Neuronal stem cell (in vitro differentiated cells): Measurements from ENCODE around the gene PCSK7.
A peak's percentile ranks its signal among the peaks of the same experiment; 100 is the strongest.

Experiments used
- DNase-seq: peaks from one replicate; pipeline ENCODE4 v3.0.0-alpha.2; 2013; ENCODE audit warnings: low spot score
- H2AFZ ChIP-seq: one replicate; pipeline ENCODE4 v1.6.1; 2013; ENCODE audit warnings: mild to moderate bottlenecking, low read length, inconsistent platforms
- H2AK5ac ChIP-seq: 2 replicates; pipeline ENCODE4 v1.6.1; 2013; ENCODE audit warnings: low read depth, mild to moderate bottlenecking, inconsistent platforms, low read length, moderate library complexity, mixed read lengths
- H2BK120ac ChIP-seq: 2 replicates; pipeline ENCODE4 v1.6.1; 2013; ENCODE audit warnings: low read depth, mild to moderate bottlenecking, inconsistent platforms, low read length, moderate library complexity, mixed read lengths
- H2BK12ac ChIP-seq: one replicate; pipeline ENCODE4 v1.6.1; 2013; ENCODE audit warnings: low read length, inconsistent platforms
- H2BK15ac ChIP-seq: 2 replicates; pipeline ENCODE4 v1.6.1; 2013; ENCODE audit warnings: mild to moderate bottlenecking, low read length, inconsistent platforms, mixed read lengths
- H2BK5ac ChIP-seq: one replicate; pipeline ENCODE4 v1.6.1; 2013; ENCODE audit warnings: inconsistent platforms, mild to moderate bottlenecking, low read length, moderate library complexity
- H3K14ac ChIP-seq: one replicate; pipeline ENCODE4 v1.6.1; 2013; ENCODE audit warnings: low read length, inconsistent platforms
- H3K18ac ChIP-seq: 2 replicates; pipeline ENCODE4 v1.6.1; 2013; ENCODE audit warnings: low read length, inconsistent platforms
- H3K23ac ChIP-seq: 2 replicates; pipeline ENCODE4 v1.6.1; 2013; ENCODE audit warnings: low read depth, mild to moderate bottlenecking, mixed read lengths, low read length, inconsistent platforms; ENCODE audit not compliant: poor library complexity
- H3K27ac ChIP-seq: replicated peaks from 3 replicates; pipeline ENCODE4 v1.5.1; 2013; ENCODE audit warnings: low read length, inconsistent platforms
- H3K27me3 ChIP-seq, 3 experiments: 2 replicates each; pipeline ENCODE4 v1.6.1; 2013; ENCODE audit warnings: low read length in 3 of 3, mild to moderate bottlenecking in 2 of 3, inconsistent platforms in 1 of 3, low read depth in 1 of 3, mixed read lengths in 1 of 3, moderate library complexity in 1 of 3; ENCODE audit not compliant: control insufficient read depth in 3 of 3, insufficient read depth in 3 of 3
- H3K36me3 ChIP-seq, 2 donors: replicated peaks in 1 of 2; 2 replicates each; pipeline ENCODE4 v1.6.1; 2013; ENCODE audit warnings: low read length in 2 of 2; ENCODE audit not compliant: control insufficient read depth in 2 of 2, insufficient read depth in 2 of 2
- H3K4ac ChIP-seq: 2 replicates; pipeline ENCODE4 v1.6.1; 2013; ENCODE audit warnings: inconsistent platforms, mild to moderate bottlenecking, low read length, moderate library complexity
- H3K4me1 ChIP-seq, 2 donors: 1 replicate in 1 of 2; 2 replicates in 1 of 2; pipeline ENCODE4 v1.6.1; 2013; ENCODE audit warnings: low read length in 2 of 2, low read depth in 1 of 2; ENCODE audit not compliant: control insufficient read depth in 2 of 2, insufficient read depth in 1 of 2
- H3K4me2 ChIP-seq: one replicate; pipeline ENCODE4 v1.6.1; 2013; ENCODE audit warnings: mild to moderate bottlenecking, low read length, inconsistent platforms; ENCODE audit not compliant: insufficient read depth, poor library complexity, severe bottlenecking
- H3K4me3 ChIP-seq, 2 donors: 2 replicates each; pipeline ENCODE4 v1.5.1; 2013; ENCODE audit warnings: low read length in 2 of 2, mild to moderate bottlenecking in 2 of 2, inconsistent platforms in 1 of 2, moderate library complexity in 1 of 2
- H3K79me1 ChIP-seq: one replicate; pipeline ENCODE4 v1.6.1; 2013; ENCODE audit warnings: low read depth, mild to moderate bottlenecking, inconsistent platforms, low read length, moderate library complexity
- H3K9ac ChIP-seq: one replicate; pipeline ENCODE4 v1.6.1; 2013; ENCODE audit warnings: mild to moderate bottlenecking, low read depth, low read length, inconsistent platforms; ENCODE audit not compliant: poor library complexity
- H3K9me3 ChIP-seq, 2 donors: replicated peaks in 1 of 2; 2 replicates each; pipeline versions ENCODE3 to v1.6.1; 2013; ENCODE audit warnings: low read length in 2 of 2, mild to moderate bottlenecking in 2 of 2, inconsistent platforms in 1 of 2, low read depth in 1 of 2, mixed read lengths in 1 of 2, moderate library complexity in 1 of 2; ENCODE audit not compliant: control insufficient read depth in 2 of 2, insufficient read depth in 1 of 2
- H4K8ac ChIP-seq: one replicate; pipeline ENCODE4 v1.6.1; 2013; ENCODE audit warnings: low read depth, mild to moderate bottlenecking, inconsistent platforms, low read length, moderate library complexity
- H4K91ac ChIP-seq: one replicate; pipeline ENCODE4 v1.6.1; 2013; ENCODE audit warnings: low read length, low read depth, mild to moderate bottlenecking, inconsistent platforms; ENCODE audit not compliant: poor library complexity
- WGBS, 2 donors: extraction: QIAGEN DNeasy Blood & Tissue Kit; methylation state at CpG; one replicate each; pipeline ENCODE4 v1.1.7; 2013; ENCODE audit warnings: missing lambda C conversion rate in 2 of 2, mixed read lengths in 1 of 2; ENCODE audit not compliant: insufficient read length in 2 of 2, insufficient replicate concordance in 1 of 2; ENCODE audit errors: extremely low coverage in 2 of 2; 5-methylcytosine and 5-hydroxymethylcytosine counted together

PCSK7 gene

GRCh38 chr11:117229931-117230285, 2.0 kb downstream of the PCSK7 start:
- Histone ChIP-seq H3K14ac (no peak overlapping the region), H3K9ac (no peak overlapping the region), H2AFZ (no peak overlapping the region), H2BK5ac (no peak overlapping the region), H3K36me3 (peaks cover 15 to 43% of the 10 kb centered on the region in 2 donors), H3K79me1 (peaks cover 4% of the 10 kb centered on the region), H3K4me2 (no peak overlapping the region), H4K91ac (no peak overlapping the region), H4K8ac (no peak overlapping the region), H3K27me3 (no peaks in the 10 kb centered on the region), H2AK5ac (no peak overlapping the region), H2BK12ac (no peak overlapping the region), H3K27ac (no peak overlapping the region), H2BK120ac (no peak overlapping the region), H3K4me3 (peak overlapping the region in 1 of 2 donors; percentile 6), H3K4me1 (peaks cover 1 to 6% of the 10 kb centered on the region in 2 donors), H2BK15ac (no peak overlapping the region), H3K18ac (no peak overlapping the region), H3K23ac (no peak overlapping the region), H3K9me3 (no peaks in the 10 kb centered on the region), H3K4ac (no peak overlapping the region)
- WGBS, 2 donors, result no CpG with 5 or more reads among the region's 5 CpGs
- no peak for DNase-seq

DNA sequence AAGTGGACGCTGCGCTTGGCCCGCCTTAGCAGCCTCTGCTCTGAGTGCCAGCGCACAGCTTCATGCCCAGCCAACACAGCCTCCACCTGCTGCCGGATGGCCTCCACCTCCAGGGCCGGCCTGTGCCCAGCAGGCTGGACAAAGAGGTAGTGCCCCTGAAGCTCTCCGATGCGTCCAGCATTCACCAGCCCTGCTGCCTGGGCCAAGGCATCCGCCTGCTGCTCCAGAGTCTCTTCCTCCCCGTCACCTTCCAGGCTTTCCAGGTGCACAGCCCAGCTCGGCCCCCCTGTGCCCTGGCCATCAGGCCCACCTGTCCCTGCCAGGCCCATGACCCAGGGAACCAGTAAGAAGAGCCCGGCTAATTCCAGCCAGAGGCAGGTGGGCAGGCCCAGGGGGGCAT, 2.5 kb downstream of the PCSK7 start:
- peaks cover 4% of the 10 kb centered on the region for H3K79me1 ChIP-seq
- H2BK15ac ChIP-seq, result no peak overlapping the region
- H3K14ac ChIP-seq, result no peak overlapping the region
- H4K8ac ChIP-seq, result no peak overlapping the region
- no peak overlapping the region for H3K4me3 ChIP-seq
- H3K4ac ChIP-seq, result no peak overlapping the region
- H2BK120ac ChIP-seq, result no peak overlapping the region
- no peak overlapping the region for H2AFZ ChIP-seq
- H3K36me3 ChIP-seq, result peaks cover 17 to 42% of the 10 kb centered on the region in 2 donors
- no peak for DNase-seq
- H3K4me1 ChIP-seq, result peaks cover 2 to 6% of the 10 kb centered on the region in 2 donors
- no peak overlapping the region for H2BK12ac ChIP-seq
- no peak overlapping the region for H4K91ac ChIP-seq
- WGBS, 2 donors, result no CpG with 5 or more reads among the region's 12 CpGs
- H3K9ac ChIP-seq, result no peak overlapping the region
- peak overlapping the region; percentile 58 for H3K18ac ChIP-seq
- H3K23ac ChIP-seq, result peak overlapping the region; percentile 38
- no peak overlapping the region for H3K4me2 ChIP-seq
- H3K9me3 ChIP-seq, result no peaks in the 10 kb centered on the region
- H2AK5ac ChIP-seq, result no peak overlapping the region
- H2BK5ac ChIP-seq, result no peak overlapping the region
- no peaks in the 10 kb centered on the region for H3K27me3 ChIP-seq
- no peak overlapping the region for H3K27ac ChIP-seq

DNA sequence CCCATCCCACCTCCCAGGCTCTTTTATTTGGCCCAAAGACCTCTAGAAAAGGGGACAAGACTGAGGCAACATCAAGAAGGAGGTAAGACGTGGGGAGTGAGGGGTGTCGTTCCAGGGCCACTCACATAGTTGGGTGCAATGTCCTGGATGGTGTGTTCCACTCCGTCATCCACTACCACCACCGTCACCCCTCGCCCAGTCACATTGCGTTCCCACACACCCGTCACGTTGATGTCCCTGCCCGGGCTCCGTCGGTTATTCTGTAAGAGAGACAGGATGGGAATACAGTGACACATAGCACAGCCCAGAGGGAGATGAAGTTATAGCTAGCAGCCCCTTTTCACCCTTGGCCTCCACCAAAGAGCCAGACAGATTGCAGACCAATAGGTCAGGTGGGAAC, 3.8 kb downstream of the PCSK7 start:
- H3K27ac ChIP-seq, result no peak overlapping the region
- H3K36me3 ChIP-seq, result peaks cover 26 to 51% of the 10 kb centered on the region in 2 donors
- H3K4me2 ChIP-seq, result no peak overlapping the region
- H3K4ac ChIP-seq, result no peak overlapping the region
- H2AK5ac ChIP-seq, result no peak overlapping the region
- no peak overlapping the region for H2AFZ ChIP-seq
- no peak overlapping the region for H3K18ac ChIP-seq
- no peak overlapping the region for H3K14ac ChIP-seq
- H3K27me3 ChIP-seq, result no peaks in the 10 kb centered on the region
- WGBS, 2 donors, result no CpG with 5 or more reads among the region's 11 CpGs
- peaks cover 2 to 4% of the 10 kb centered on the region in 2 donors for H3K4me1 ChIP-seq
- no peak overlapping the region for H2BK120ac ChIP-seq
- H2BK5ac ChIP-seq, result no peak overlapping the region
- no peak overlapping the region for H2BK15ac ChIP-seq
- no peak overlapping the region for H3K23ac ChIP-seq
- no peak overlapping the region for H4K91ac ChIP-seq
- H2BK12ac ChIP-seq, result no peak overlapping the region
- no peaks in the 10 kb centered on the region for H3K9me3 ChIP-seq
- no peak overlapping the region for H4K8ac ChIP-seq
- no peak overlapping the region for H3K4me3 ChIP-seq
- H3K9ac ChIP-seq, result no peak overlapping the region
- no peak for DNase-seq
- peaks cover 4% of the 10 kb centered on the region for H3K79me1 ChIP-seq

GRCh38 chr11:117226388-117227385, 5.2 kb downstream of the PCSK7 start:
- Histone ChIP-seq H2BK12ac (no peak overlapping the region), H4K8ac (no peak overlapping the region), H3K9me3 (no peaks in the 10 kb centered on the region), H2AK5ac (no peak overlapping the region), H3K4me3 (no peak overlapping the region), H2BK120ac (no peak overlapping the region), H3K23ac (no peak overlapping the region), H3K9ac (no peak overlapping the region), H2BK15ac (no peak overlapping the region), H3K4me1 (peaks cover 4 to 7% of the 10 kb centered on the region in 2 donors), H3K27me3 (no peaks in the 10 kb centered on the region), H3K36me3 (peaks cover 29 to 63% of the 10 kb centered on the region in 2 donors), H4K91ac (no peak overlapping the region), H3K18ac (no peak overlapping the region), H3K4me2 (no peak overlapping the region), H2BK5ac (no peak overlapping the region), H3K79me1 (peaks cover 2% of the 10 kb centered on the region), H3K27ac (no peak overlapping the region), H3K4ac (no peak overlapping the region), H3K14ac (no peak overlapping the region), H2AFZ (no peak overlapping the region)
- peak; percentile 75 for DNase-seq
- WGBS, 2 donors, result no CpG with 5 or more reads among the region's 19 CpGs
